Cardiac muscle cell (in vitro differentiated cells and primary cell): ENCODE results near the gene HOXA2. TPM values are rescaled to one million over a fixed set of nuclear protein-coding genes. Genes with fewer than 3 reads are reported as not detected.

Experiments used
- DNase-seq, 2 donors: peaks; one replicate each; pipeline versions ENCODE4 v3.0.0 to v3.0.0-alpha.2; 2010 to 2017; ENCODE audit warnings: low read depth in 1 of 2, low spot score in 1 of 2
- H3K27ac ChIP-seq: fragments of 200-600 bp; sonication (generic); 2 replicates; pipeline ENCODE4 v1.5.1; 2016
- H3K27me3 ChIP-seq: fragments of 200-600 bp; sonication (generic); 2 replicates; pipeline ENCODE4 v1.6.0; 2016; ENCODE audit warnings: control low read depth
- H3K36me3 ChIP-seq: fragments of 200-600 bp; sonication (generic); 2 replicates; pipeline ENCODE4 v1.5.1; 2016; ENCODE audit warnings: control low read depth
- H3K4me1 ChIP-seq: fragments of 200-600 bp; sonication (generic); 2 replicates; pipeline ENCODE4 v1.8.1; 2017; ENCODE audit warnings: low read depth, mild to moderate bottlenecking, mixed run types
- H3K4me3 ChIP-seq: fragments of 200-600 bp; sonication (generic); 2 replicates; pipeline ENCODE4 v1.5.1; 2016; ENCODE audit warnings: mild to moderate bottlenecking
- H3K9me3 ChIP-seq: fragments of 200-600 bp; sonication (generic); 2 replicates; pipeline ENCODE4 v1.5.1; 2017; ENCODE audit warnings: low read depth, mild to moderate bottlenecking, control low read depth
- CTCF ChIP-seq: IDR thresholded peaks from 2 replicates; pipeline ENCODE4 v1.5.1; 2012; ENCODE audit warnings: low read depth, mild to moderate bottlenecking, low read length
- polyA plus RNA-seq: library from polyadenylated mRNA; unstranded; fragments of >200 nt; fragmentation: Nextera tagmentation; extraction: Ambion mirVana; gene quantifications from 2 replicates; pipeline ENCODE4 v1.2.1, GENCODE V29; 2016
- total RNA-seq: library from RNA; depleted of rRNA; stranded (reverse); fragments of >200 nt; gene quantifications from 2 replicates; pipeline ENCODE4 v1.2.3, GENCODE V29; 2016

Gene HOXA2
- total and polyA plus RNA-seq, 2 experiments from 2014 or later: 0.12 to 0.27 TPM

- Histone ChIP-seq H3K4me3 (peak overlapping the region; percentile 52), H3K27ac (no peak overlapping the region), H3K36me3 (no peaks in the 10 kb centered on the region), H3K27me3 (peaks cover 100% of the 10 kb centered on the region), H3K9me3 (no peaks in the 10 kb centered on the region), H3K4me1 (no peaks in the 10 kb centered on the region)
- no peak for DNase-seq
- no peak for TF ChIP-seq CTCF
These were observed 7.2 kb downstream of the HOXA2 start for GRCh38 chr7:27095050-27095896.

- Histone ChIP-seq H3K9me3 (no peaks in the 10 kb centered on the region), H3K4me3 (peak overlapping the region; percentile 52), H3K27me3 (peaks cover 100% of the 10 kb centered on the region), H3K4me1 (no peaks in the 10 kb centered on the region), H3K36me3 (no peaks in the 10 kb centered on the region), H3K27ac (no peak overlapping the region)
- no peak for TF ChIP-seq CTCF
- DNase-seq: no peak
These were observed 8.0 kb downstream of the HOXA2 start for GRCh38 chr7:27094304-27095049.

GRCh38 chr7:27093184-27093895 is 9.1 kb downstream of the HOXA2 start:
- Histone ChIP-seq H3K27ac (no peak overlapping the region), H3K27me3 (peaks cover 100% of the 10 kb centered on the region), H3K4me1 (no peaks in the 10 kb centered on the region), H3K9me3 (no peaks in the 10 kb centered on the region), H3K4me3 (no peak overlapping the region), H3K36me3 (no peaks in the 10 kb centered on the region)
- no peak for DNase-seq
- no peak for TF ChIP-seq CTCF

- no peak overlapping the region for H3K27ac ChIP-seq
- no peak for TF ChIP-seq CTCF
- H3K27me3 ChIP-seq: peaks cover 100% of the 10 kb centered on the region
- DNase-seq: no peak
- H3K36me3 ChIP-seq: no peaks in the 10 kb centered on the region
- no peaks in the 10 kb centered on the region for H3K4me1 ChIP-seq
- H3K4me3 ChIP-seq: no peak overlapping the region
- no peaks in the 10 kb centered on the region for H3K9me3 ChIP-seq
These were observed 9.7 kb downstream of the HOXA2 start for GRCh38 chr7:27092819-27093110.

GRCh38 chr7:27091941-27092818 is 10.3 kb downstream of the HOXA2 start:
- TF ChIP-seq CTCF: no peak
- no peaks in the 10 kb centered on the region for H3K4me1 ChIP-seq
- no peak for DNase-seq
- H3K4me3 ChIP-seq: no peak overlapping the region
- H3K9me3 ChIP-seq: no peaks in the 10 kb centered on the region
- no peaks in the 10 kb centered on the region for H3K36me3 ChIP-seq
- peaks cover 100% of the 10 kb centered on the region for H3K27me3 ChIP-seq
- no peak overlapping the region for H3K27ac ChIP-seq
